Astrocyte of the cerebellum (primary cell): ENCODE data around the gene SGCE.

ENCODE experiments used
- DNase-seq: peaks from one replicate; pipeline ENCODE4 v3.0.0-alpha.2; 2011; ENCODE audit warnings: low read depth
- H3K4me3 ChIP-seq: 2 replicates; pipeline ENCODE4 v1.5.1; 2011; ENCODE audit warnings: mild to moderate bottlenecking, low read depth, low read length, moderate library complexity
- CTCF ChIP-seq: IDR thresholded peaks from 2 replicates; pipeline ENCODE4 v1.5.1; 2012; ENCODE audit warnings: low read length, low read depth, moderate library complexity, mild to moderate bottlenecking; ENCODE audit errors: missing control alignments
- in situ Hi-C: cut with HindIII; loops from 2 replicates; pipeline ENCODE4 v1.10.0; 2017; ENCODE audit warnings: low sequenced_read_pairs

SGCE gene

GRCh38 chr7:94584113-94584512 is 71.8 kb downstream of the SGCE start:
- DNase-seq: peak; percentile 12
- TF ChIP-seq CTCF: no peak
- no peak overlapping the region for H3K4me3 ChIP-seq
- in situ Hi-C loops: no loop called here

GRCh38 chr7:94580601-94581000 is 75.3 kb downstream of the SGCE start:
- DNase-seq: no peak
- in situ Hi-C loops: no loop called here
- no peak overlapping the region for H3K4me3 ChIP-seq
- no peak for TF ChIP-seq CTCF

- no peak for TF ChIP-seq CTCF
- in situ Hi-C loops: no loop called here
- no peak overlapping the region for H3K4me3 ChIP-seq
- no peak for DNase-seq
These were observed 76.5 kb downstream of the SGCE start for GRCh38 chr7:94579470-94579869.

- in situ Hi-C loops: no loop called here
- H3K4me3 ChIP-seq: no peak overlapping the region
- no peak for TF ChIP-seq CTCF
- no peak for DNase-seq
These were observed 77.3 kb downstream of the SGCE start for GRCh38 chr7:94578614-94579013.

- in situ Hi-C loops: no loop called here
- no peak for DNase-seq
- no peak for TF ChIP-seq CTCF
- H3K4me3 ChIP-seq: no peak overlapping the region
These were observed 78.6 kb downstream of the SGCE start for GRCh38 chr7:94577357-94577756.

GRCh38 chr7:94576316-94576715 is 79.6 kb downstream of the SGCE start:
- in situ Hi-C loops: no loop called here
- H3K4me3 ChIP-seq: no peak overlapping the region
- TF ChIP-seq CTCF: no peak
- no peak for DNase-seq

- in situ Hi-C loops: no loop called here
- DNase-seq: no peak
- no peak overlapping the region for H3K4me3 ChIP-seq
- no peak for TF ChIP-seq CTCF
These were observed 80.3 kb downstream of the SGCE start for GRCh38 chr7:94575646-94576045.
